ENCODE measurements around the gene NCR1. TPM values are rescaled to one million over a fixed set of nuclear protein-coding genes. Genes with fewer than 3 reads are reported as not detected.

The NCR1 gene
- total RNA-seq, 1 experiment from 2014 or later = 4.3 TPM

DNA sequence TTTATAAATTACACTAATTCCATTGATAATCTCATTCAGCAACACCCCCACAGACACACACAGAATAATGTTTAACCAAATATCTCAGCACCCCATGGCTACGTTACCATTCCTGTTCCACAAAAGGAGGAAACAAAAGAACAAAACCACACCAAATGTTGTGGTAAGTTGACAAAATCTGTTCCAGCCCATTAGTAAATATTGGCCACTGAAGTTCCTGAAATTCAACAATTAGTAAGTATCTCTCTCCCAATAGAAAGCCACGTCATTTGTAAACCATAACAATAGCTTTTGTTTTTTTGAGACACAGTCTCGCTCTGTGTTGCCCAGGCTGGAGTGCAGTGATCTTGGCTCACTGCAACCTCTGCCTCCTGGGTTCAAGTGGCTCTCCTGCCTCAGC is 34.3 kb upstream of the NCR1 start:
- Mint-ChIP-seq H3K4me3 (no peak overlapping the region), H3K27ac (no peak overlapping the region), H3K4me1 (peaks cover 18% of the 10 kb centered on the region), H3K36me3 (no peaks in the 10 kb centered on the region), H3K27me3 (ENCODE audit: low read depth) (peaks cover 16% of the 10 kb centered on the region), H3K9me3 (peaks cover 28% of the 10 kb centered on the region)
- POLR2A ChIA-PET = no interaction called here
- TF ChIP-seq ZNF232 (CRISPR knock-in tag; IDR thresholded peaks at IDR 0.05) = no peak
- TF ChIP-seq ZNF671 (CRISPR knock-in tag; IDR thresholded peaks at IDR 0.05) = no peak
- no peak for TF ChIP-seq GRHL2 (CRISPR knock-in tag; IDR thresholded peaks at IDR 0.05; ENCODE audit: insufficient replicate concordance, severe bottlenecking)
- TF ChIP-seq, protein P1, sequence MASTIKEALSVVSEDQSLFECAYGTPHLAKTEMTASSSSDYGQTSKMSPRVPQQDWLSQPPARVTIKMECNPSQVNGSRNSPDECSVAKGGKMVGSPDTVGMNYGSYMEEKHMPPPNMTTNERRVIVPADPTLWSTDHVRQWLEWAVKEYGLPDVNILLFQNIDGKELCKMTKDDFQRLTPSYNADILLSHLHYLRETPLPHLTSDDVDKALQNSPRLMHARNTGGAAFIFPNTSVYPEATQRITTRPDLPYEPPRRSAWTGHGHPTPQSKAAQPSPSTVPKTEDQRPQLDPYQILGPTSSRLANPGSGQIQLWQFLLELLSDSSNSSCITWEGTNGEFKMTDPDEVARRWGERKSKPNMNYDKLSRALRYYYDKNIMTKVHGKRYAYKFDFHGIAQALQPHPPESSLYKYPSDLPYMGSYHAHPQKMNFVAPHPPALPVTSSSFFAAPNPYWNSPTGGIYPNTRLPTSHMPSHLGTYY (CRISPR knock-in tag; IDR thresholded peaks at IDR 0.05) = no peak
- TF ChIP-seq, protein P2, sequence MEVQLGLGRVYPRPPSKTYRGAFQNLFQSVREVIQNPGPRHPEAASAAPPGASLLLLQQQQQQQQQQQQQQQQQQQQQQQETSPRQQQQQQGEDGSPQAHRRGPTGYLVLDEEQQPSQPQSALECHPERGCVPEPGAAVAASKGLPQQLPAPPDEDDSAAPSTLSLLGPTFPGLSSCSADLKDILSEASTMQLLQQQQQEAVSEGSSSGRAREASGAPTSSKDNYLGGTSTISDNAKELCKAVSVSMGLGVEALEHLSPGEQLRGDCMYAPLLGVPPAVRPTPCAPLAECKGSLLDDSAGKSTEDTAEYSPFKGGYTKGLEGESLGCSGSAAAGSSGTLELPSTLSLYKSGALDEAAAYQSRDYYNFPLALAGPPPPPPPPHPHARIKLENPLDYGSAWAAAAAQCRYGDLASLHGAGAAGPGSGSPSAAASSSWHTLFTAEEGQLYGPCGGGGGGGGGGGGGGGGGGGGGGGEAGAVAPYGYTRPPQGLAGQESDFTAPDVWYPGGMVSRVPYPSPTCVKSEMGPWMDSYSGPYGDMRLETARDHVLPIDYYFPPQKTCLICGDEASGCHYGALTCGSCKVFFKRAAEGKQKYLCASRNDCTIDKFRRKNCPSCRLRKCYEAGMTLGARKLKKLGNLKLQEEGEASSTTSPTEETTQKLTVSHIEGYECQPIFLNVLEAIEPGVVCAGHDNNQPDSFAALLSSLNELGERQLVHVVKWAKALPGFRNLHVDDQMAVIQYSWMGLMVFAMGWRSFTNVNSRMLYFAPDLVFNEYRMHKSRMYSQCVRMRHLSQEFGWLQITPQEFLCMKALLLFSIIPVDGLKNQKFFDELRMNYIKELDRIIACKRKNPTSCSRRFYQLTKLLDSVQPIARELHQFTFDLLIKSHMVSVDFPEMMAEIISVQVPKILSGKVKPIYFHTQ (CRISPR knock-in tag; IDR thresholded peaks at IDR 0.05) = no peak
- no peak for TF ChIP-seq RORB (CRISPR knock-in tag; IDR thresholded peaks at IDR 0.05)
- TF ChIP-seq FOXK1 (CRISPR knock-in tag; IDR thresholded peaks at IDR 0.05) = no peak
- TF ChIP-seq NFE2L1 (CRISPR knock-in tag; IDR thresholded peaks at IDR 0.05) = no peak
- TF ChIP-seq TEAD4 (CRISPR knock-in tag; IDR thresholded peaks at IDR 0.05) = no peak
- no peak for TF ChIP-seq ESRRA (CRISPR knock-in tag; IDR thresholded peaks at IDR 0.05; ENCODE audit: borderline replicate concordance)
- TF ChIP-seq SMAD3 (CRISPR knock-in tag; IDR thresholded peaks at IDR 0.05; ENCODE audit: borderline replicate concordance) = no peak
- CTCF ChIA-PET = interaction anchor here (2.1 kb wide), 1 partner anchor 10 kb away, joined by 11 read pairs; no protein-coding TSS in a partner anchor
- DNase-seq (ENCODE audit: low spot score) = no peak
- no peak for ATAC-seq

DNA sequence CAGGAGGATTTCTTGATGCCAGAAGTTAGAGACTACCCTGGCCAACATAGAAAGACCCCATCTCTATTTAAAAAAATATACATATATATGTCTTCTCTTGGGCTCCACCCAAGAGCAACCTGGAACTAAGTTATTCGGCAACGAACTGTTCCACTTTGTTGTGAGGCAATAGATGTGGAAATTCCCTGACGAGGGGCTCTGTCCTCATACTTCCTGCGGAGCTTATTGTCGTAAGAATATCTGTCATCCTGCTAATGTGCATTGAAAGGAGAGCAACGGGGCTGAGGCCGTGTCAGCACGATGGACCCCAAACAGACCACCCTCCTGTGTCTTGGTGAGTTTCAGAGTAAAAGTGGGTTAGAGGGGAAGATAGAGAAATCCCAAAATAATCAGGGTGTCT is 32.0 kb upstream of the NCR1 start, which contains the start of gene FCAR:
Gene FCAR (plus strand): TSS at position 246 of the 400 bp plus-strand sequence. CDS start 55 bp downstream, at position 301.
- Mint-ChIP-seq H3K27me3 (ENCODE audit: low read depth) (peaks cover 18% of the 10 kb centered on the region), H3K27ac (no peak within 1 kb of the TSS), H3K36me3 (no peaks in the 10 kb centered on the region), H3K4me1 (peaks cover 19% of the 10 kb centered on the region), H3K4me3 (no peak within 1 kb of the TSS), H3K9me3 (peaks cover 21% of the 10 kb centered on the region)
- POLR2A ChIA-PET = no interaction called here
- CTCF ChIA-PET = no interaction called here
- DNase-seq (ENCODE audit: low spot score) (no peak), ATAC-seq (no peak)
- TF ChIP-seq IRF2 (CRISPR knock-in tag; IDR thresholded peaks at IDR 0.05; ENCODE audit: borderline replicate concordance, low read depth) (no peak), RORB (CRISPR knock-in tag; IDR thresholded peaks at IDR 0.05) (no peak), ATF1 (CRISPR knock-in tag; IDR thresholded peaks at IDR 0.05) (no peak), HMGA2 (CRISPR knock-in tag; IDR thresholded peaks at IDR 0.05) (no peak)

DNA sequence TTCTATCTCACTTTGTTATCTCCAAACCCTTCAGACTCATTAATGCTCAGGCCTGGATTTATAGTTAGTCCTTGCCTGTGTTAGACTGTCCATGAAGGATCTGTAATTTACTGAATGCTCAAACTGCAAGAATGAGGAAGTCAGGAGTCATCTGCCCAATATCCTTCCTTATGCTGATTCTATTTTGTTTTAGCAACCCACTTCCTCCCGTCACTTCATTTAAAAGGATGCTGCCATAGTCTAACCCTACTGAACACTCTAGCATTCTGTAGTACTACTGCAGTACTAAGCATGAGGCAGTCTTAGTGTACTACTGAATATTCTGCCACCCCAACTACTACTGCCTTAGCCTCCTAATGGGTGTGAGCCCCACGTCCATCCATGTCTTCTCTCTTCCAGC is 30.4 kb upstream of the NCR1 start:
- Mint-ChIP-seq H3K27ac (no peak overlapping the region), H3K4me1 (peaks cover 28% of the 10 kb centered on the region), H3K27me3 (ENCODE audit: low read depth) (peaks cover 23% of the 10 kb centered on the region), H3K4me3 (no peak overlapping the region), H3K9me3 (peaks cover 21% of the 10 kb centered on the region), H3K36me3 (no peaks in the 10 kb centered on the region)
- ATAC-seq (no peak), DNase-seq (ENCODE audit: low spot score) (no peak)
- ChIA-PET POLR2A (no interaction called here), CTCF (no interaction called here)
- no peak for TF ChIP-seq ESRRA (CRISPR knock-in tag; IDR thresholded peaks at IDR 0.05; ENCODE audit: borderline replicate concordance)
- no peak for TF ChIP-seq ZNF263 (CRISPR knock-in tag; IDR thresholded peaks at IDR 0.05; ENCODE audit: low read depth)
- TF ChIP-seq, protein P3, sequence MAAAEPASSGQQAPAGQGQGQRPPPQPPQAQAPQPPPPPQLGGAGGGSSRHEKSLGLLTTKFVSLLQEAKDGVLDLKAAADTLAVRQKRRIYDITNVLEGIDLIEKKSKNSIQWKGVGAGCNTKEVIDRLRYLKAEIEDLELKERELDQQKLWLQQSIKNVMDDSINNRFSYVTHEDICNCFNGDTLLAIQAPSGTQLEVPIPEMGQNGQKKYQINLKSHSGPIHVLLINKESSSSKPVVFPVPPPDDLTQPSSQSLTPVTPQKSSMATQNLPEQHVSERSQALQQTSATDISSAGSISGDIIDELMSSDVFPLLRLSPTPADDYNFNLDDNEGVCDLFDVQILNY (CRISPR knock-in tag; IDR thresholded peaks at IDR 0.05) = no peak
- TF ChIP-seq GABPB1 (CRISPR knock-in tag; IDR thresholded peaks at IDR 0.05) = no peak
- TF ChIP-seq, protein P4, sequence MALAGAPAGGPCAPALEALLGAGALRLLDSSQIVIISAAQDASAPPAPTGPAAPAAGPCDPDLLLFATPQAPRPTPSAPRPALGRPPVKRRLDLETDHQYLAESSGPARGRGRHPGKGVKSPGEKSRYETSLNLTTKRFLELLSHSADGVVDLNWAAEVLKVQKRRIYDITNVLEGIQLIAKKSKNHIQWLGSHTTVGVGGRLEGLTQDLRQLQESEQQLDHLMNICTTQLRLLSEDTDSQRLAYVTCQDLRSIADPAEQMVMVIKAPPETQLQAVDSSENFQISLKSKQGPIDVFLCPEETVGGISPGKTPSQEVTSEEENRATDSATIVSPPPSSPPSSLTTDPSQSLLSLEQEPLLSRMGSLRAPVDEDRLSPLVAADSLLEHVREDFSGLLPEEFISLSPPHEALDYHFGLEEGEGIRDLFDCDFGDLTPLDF (CRISPR knock-in tag; IDR thresholded peaks at IDR 0.05) = no peak

All from WTC11 (cell line).